ENCODE results near the gene WDR82. TPM values are rescaled to one million over a fixed set of nuclear protein-coding genes. Genes with fewer than 3 reads are reported as not detected.

The WDR82 gene
- total and polyA plus RNA-seq, 12 donors, result 19.3 to 78.4 (median 69.4) TPM

DNA sequence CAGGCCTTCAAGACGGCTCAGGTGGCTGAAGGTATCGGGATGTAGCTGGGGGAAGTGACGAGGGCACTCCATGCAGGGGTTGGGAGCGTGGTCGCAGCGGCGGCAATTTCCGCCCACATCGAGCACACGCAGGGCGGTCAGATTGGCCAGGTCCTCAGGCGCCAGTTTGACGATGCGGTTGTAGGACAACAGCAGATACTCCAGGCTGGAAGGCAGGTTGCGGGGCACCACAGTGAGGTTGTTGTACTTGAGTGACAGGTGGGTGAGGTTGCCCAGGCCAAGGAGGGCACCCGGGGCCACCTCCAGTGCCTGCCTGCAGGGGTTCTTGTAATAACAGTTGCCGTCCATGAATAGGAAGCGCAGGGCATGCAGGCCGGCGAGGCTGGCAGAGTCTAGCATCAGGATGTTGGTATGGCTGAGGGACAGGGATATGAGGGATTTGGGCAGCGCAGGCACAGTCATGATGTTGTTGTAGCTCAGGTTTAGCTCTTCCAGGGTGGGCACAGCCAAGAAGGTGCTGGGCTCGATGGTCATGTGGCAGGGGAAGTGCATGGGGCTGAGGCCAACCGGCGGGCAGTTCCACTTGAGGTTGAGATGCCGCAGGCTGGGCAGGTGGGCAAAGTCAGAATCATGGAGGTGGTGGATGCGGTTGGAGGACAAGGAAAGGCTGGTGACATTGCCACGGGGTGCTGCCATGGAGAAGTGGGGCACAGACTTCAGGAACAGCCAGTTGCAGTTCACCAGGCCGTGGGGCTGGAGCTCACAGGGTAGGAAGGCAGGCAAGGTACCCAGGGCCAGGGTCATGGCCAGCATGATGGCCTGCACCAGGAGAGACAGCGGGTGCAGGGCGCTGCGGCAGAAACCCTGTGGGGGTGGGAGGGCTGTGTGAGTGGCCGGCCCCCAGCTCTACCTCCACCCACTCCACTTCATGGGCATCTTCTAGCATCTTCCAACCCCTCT, 54.7 kb downstream of the WDR82 start:
- DNase-seq (peak in 1 of 2 donors; percentile 3), ATAC-seq (no peak)
- Histone ChIP-seq H3K9me3 (no peaks in the 10 kb centered on the region), H3K36me3 (peaks cover 0 to 20% (median 11%) of the 10 kb centered on the region in 9 donors), H3K27me3 (no peaks in the 10 kb centered on the region), H3K27ac (no peak overlapping the region), H3K4me1 (peaks cover 6 to 45% (median 30%) of the 10 kb centered on the region in 9 donors), H3K4me3 (no peak overlapping the region)
- 95% methylated on average over 32 of the region's 32 CpGs for WGBS, 2 donors
- intact Hi-C loops (cut with DNase I), result loop anchor here in 6 of 10 donors (5.0 kb wide), 2 partner anchors 114 to 119 kb away; no protein-coding TSS in a partner anchor
- TF ChIP-seq, protein P1, sequence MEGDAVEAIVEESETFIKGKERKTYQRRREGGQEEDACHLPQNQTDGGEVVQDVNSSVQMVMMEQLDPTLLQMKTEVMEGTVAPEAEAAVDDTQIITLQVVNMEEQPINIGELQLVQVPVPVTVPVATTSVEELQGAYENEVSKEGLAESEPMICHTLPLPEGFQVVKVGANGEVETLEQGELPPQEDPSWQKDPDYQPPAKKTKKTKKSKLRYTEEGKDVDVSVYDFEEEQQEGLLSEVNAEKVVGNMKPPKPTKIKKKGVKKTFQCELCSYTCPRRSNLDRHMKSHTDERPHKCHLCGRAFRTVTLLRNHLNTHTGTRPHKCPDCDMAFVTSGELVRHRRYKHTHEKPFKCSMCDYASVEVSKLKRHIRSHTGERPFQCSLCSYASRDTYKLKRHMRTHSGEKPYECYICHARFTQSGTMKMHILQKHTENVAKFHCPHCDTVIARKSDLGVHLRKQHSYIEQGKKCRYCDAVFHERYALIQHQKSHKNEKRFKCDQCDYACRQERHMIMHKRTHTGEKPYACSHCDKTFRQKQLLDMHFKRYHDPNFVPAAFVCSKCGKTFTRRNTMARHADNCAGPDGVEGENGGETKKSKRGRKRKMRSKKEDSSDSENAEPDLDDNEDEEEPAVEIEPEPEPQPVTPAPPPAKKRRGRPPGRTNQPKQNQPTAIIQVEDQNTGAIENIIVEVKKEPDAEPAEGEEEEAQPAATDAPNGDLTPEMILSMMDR (IDR thresholded peaks at IDR 0.05), result no peak

DNA sequence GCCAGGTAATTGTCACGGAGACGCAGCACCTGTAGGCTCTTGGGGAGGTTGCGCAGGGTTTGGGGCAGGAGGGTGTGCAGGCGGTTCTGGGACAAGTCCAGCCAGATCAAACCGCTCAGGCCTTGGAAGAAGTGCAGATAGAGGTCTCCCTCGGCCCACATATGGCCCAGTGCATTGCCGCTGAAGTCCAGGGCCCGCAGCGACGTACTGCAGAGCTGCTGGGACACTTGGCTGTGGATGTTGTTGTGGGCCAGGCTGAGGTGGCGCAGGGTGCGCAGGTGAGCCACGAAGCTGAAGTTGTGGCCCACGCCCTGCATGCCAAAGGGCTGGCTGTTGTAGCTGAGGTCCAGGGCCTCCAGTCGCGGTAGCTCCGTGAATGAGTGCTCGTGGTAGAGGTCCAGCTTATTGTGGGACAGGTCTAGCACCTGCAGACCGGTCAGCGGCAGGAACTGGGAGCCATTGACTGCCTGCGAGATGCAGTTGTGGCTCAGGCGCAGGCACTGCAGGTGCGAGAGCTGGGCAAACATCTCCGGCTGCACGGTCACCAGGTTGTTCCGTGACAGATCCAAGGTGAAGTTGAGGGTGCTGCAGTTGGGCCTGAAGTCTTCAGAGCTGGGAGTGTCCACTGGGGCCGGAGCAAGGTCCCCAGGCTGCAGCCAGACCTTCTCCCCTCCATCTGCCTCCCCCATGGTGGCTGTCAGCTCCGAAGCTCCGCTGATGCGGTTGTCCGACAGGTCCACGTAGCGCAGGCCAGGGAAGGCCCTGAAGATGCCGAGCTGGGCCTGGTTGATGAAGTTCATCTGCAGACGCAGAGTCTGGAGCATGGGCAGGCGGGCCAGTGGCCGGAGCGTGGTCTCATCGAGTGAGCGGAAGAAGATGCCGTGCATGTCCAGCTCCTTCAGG, 55.9 kb downstream of the WDR82 start:
- intact Hi-C loops (cut with DNase I), result loop anchor here in 6 of 10 donors (5.0 kb wide), 2 partner anchors 115 to 120 kb away; no protein-coding TSS in a partner anchor
- H3K4me3 ChIP-seq, result peak overlapping the region in 1 of 10 donors; percentile 9
- ATAC-seq, result no peak
- peak in 1 of 2 donors; percentile 3 for DNase-seq
- H3K27ac ChIP-seq, result no peak overlapping the region
- TF ChIP-seq, protein P1 (IDR thresholded peaks at IDR 0.05), result no peak
- H3K9me3 ChIP-seq, result no peaks in the 10 kb centered on the region
- H3K36me3 ChIP-seq, result peaks cover 0 to 8% (median 0%) of the 10 kb centered on the region in 9 donors
- WGBS, 2 donors, result 90 to 93% methylated on average over 41 of the region's 41 CpGs
- peaks cover 10 to 56% (median 42%) of the 10 kb centered on the region in 9 donors for H3K4me1 ChIP-seq
- no peaks in the 10 kb centered on the region for H3K27me3 ChIP-seq

DNA sequence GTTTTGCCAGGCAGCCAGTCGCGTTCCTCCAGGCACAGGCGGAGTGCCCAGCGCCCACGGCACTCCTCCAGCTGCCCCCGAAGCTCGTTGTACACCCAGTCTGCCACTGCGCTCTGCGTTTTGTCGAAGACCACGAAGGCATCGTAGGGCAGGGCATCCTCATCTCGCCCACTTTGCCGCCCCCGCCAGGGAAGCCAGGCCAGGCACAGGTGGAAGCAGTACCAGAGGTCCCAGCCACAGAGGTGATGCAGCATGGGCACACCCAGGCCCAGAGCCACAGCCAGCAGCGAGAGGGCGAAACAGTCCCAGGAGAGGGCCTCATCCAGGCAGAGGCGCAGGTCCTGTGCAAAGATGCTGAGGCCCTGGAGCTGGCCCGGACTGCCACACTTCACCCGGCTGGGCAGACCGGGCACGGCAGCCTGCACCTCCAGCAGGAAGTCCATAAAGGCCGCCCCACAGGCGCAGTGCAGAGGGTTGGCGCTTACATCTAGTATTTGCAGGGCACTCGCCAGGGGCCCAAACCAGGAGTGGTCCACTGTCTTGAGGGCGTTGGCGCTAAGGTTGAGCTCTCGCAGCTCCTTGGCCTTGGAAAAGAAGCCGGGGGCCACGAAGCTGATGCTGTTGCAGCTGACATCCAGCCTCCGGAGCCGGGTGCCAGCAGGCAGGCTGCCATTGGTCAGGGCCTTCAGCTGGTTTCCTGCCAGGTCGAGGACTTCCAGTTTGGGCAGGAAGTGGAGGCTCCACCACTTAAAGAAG, 56.7 kb downstream of the WDR82 start:
- Histone ChIP-seq H3K27ac (no peak overlapping the region), H3K36me3 (no peaks in the 10 kb centered on the region), H3K4me1 (peaks cover 11 to 65% (median 50%) of the 10 kb centered on the region in 9 donors), H3K27me3 (no peaks in the 10 kb centered on the region), H3K4me3 (peak overlapping the region in 1 of 10 donors; percentile 9), H3K9me3 (no peaks in the 10 kb centered on the region)
- ATAC-seq (no peak), DNase-seq (peak in 1 of 2 donors; percentile 18)
- 80 to 88% methylated on average over 34 of the region's 34 CpGs for WGBS, 2 donors
- intact Hi-C loops (cut with DNase I), result loop anchor here in 7 of 10 donors (2.0 to 5.0 kb wide), 3 partner anchors 116 to 121 kb away; no protein-coding TSS in a partner anchor
- TF ChIP-seq, protein P1 (IDR thresholded peaks at IDR 0.05), result no peak

Data from heart right ventricle (tissue), 16 donors.